Esophagus squamous epithelium (tissue), 5 donors: ENCODE results near the gene CACNA1H. TPM values are rescaled to one million over a fixed set of nuclear protein-coding genes. Genes with fewer than 3 reads are reported as not detected.
"Not testable (repeated sequence)": the region's sequence is repeated elsewhere in the genome, so short reads cannot be mapped to it uniquely, and the experiment has no call there.

Source experiments
- DNase-seq: peaks from one replicate; lab custom pipeline; 2025; lab: John Stamatoyannopoulos, UW
- H3K27ac ChIP-seq, 4 donors: fragments of 200-600 bp; sonication (generic); one replicate each; pipeline ENCODE4 v1.5.1; 2016 to 2019; ENCODE audit warnings: mild to moderate bottlenecking in 1 of 4
- H3K27me3 ChIP-seq, 4 donors: fragments of 200-600 bp; sonication (generic); 1 replicate in 3 of 4; 2 replicates in 1 of 4; pipeline versions ENCODE4 v1.5.1 to v1.6.0; 2017 to 2021; ENCODE audit warnings: antibody characterized with exemption in 1 of 4
- H3K36me3 ChIP-seq, 3 donors: fragments of 200-600 bp; sonication (generic); one replicate each; pipeline ENCODE4 v1.5.1; 2016 to 2019
- H3K4me1 ChIP-seq, 3 donors: fragments of 200-600 bp; sonication (generic); one replicate each; pipeline ENCODE4 v1.5.1; 2017 to 2019
- H3K4me3 ChIP-seq, 4 donors: fragments of 200-600 bp; sonication (generic); 1 replicate in 3 of 4; 2 replicates in 1 of 4; pipeline ENCODE4 v1.5.1; 2016 to 2019; ENCODE audit warnings: mild to moderate bottlenecking in 2 of 4, moderate library complexity in 1 of 4
- H3K9me3 ChIP-seq, 3 donors: fragments of 200-600 bp; sonication (generic); one replicate each; pipeline ENCODE4 v1.5.1; 2016 to 2019
- CTCF ChIP-seq, 6 experiments: fragments of 450-650 bp in 4 of 6; fragments of 200-600 bp in 2 of 6; sonication (generic) in 2 of 6; IDR thresholded peaks; one replicate each; pipeline ENCODE4 v1.5.1; 2016 to 2019; ENCODE audit warnings: antibody characterized with exemption in 6 of 6, mild to moderate bottlenecking in 4 of 6, moderate library complexity in 4 of 6
- POLR2A ChIP-seq, 4 donors: fragments of 450-650 bp; IDR thresholded peaks; one replicate each; pipeline ENCODE4 v1.6.1; 2017; ENCODE audit warnings: antibody characterized with exemption in 4 of 4, mild to moderate bottlenecking in 4 of 4, moderate library complexity in 3 of 4
- WGBS, 2 donors: methylation state at CpG; one replicate each; pipeline ENCODE4 v1.1.5; 2018; 5-methylcytosine and 5-hydroxymethylcytosine counted together
- intact Hi-C: fragments of 100-400 bp; cut with DNase I; formaldehyde crosslinking; loops from one replicate; pipeline ENCODE4 v1.15.0; 2022
- total RNA-seq, 4 donors: library from RNA; depleted of rRNA; stranded (reverse); fragments of >200 nt; gene quantifications; one replicate each; pipeline ENCODE4 v1.1.0, GENCODE V29; 2016
- donor health status: DM: yes; HTN: yes; CAD: no.

The CACNA1H gene
- total RNA-seq, 4 donors from 2014 or later = 1.7 to 14.7 (median 5.6) TPM

- intact Hi-C loops = no loop called here
These were observed 72.1 kb downstream of the CACNA1H start, which contains the start of gene TPSG1 for GRCh38 chr16:1225051-1225451. Gene TPSG1 (minus strand): TSS chr16:1225268. CDS start chr16:1225252, 16 bp downstream.

GRCh38 chr16:1225728-1226311 lies 72.9 kb downstream of the CACNA1H start:
- H3K36me3 ChIP-seq, H3K4me3 ChIP-seq, H3K4me1 ChIP-seq, H3K9me3 ChIP-seq, intact Hi-C loops, DNase-seq: not testable (repeated sequence)
- H3K27me3 ChIP-seq = peaks cover 0 to 21% (median 0%) of the 10 kb centered on the region in 4 donors
- peak overlapping the region in 1 of 4 donors; percentile 14 for H3K27ac ChIP-seq
- 60% methylated on average over 2 of the region's 24 CpGs; no CpG with 5 or more reads in 1 of the 2 donors for WGBS, 2 donors

More at GRCh38 chr16:1225051-1225451, 72.1 kb downstream of the CACNA1H start, which contains the start of gene TPSG1:
- Histone ChIP-seq H3K27me3 (peaks cover 0 to 15% (median 0%) of the 10 kb centered on the region in 4 donors), H3K36me3 (no peaks in the 10 kb centered on the region), H3K4me3 (no peak within 1 kb of the TSS), H3K4me1 (no peaks in the 10 kb centered on the region), H3K9me3 (no peaks in the 10 kb centered on the region), H3K27ac (peak within 1 kb of the TSS in 2 of 4 donors; percentile 14 to 17)
- DNase-seq = no peak
- TF ChIP-seq CTCF (IDR thresholded peaks at IDR 0.05) (no peak), POLR2A (IDR thresholded peaks at IDR 0.05) (no peak)
- 24% methylated on average over 4 of the region's 10 CpGs; no CpG with 5 or more reads in 1 of the 2 donors for WGBS, 2 donors

GRCh38 chr16:1226692-1227091 lies 73.8 kb downstream of the CACNA1H start:
- WGBS, 2 donors = no CpG with 5 or more reads among the region's 14 CpGs

GRCh38 chr16:1228227-1228626 lies 75.3 kb downstream of the CACNA1H start:
- no CpG with 5 or more reads among the region's 7 CpGs for WGBS, 2 donors

More at GRCh38 chr16:1226692-1227091, 73.8 kb downstream of the CACNA1H start:
- H3K36me3 ChIP-seq, H3K4me3 ChIP-seq, DNase-seq, H3K9me3 ChIP-seq, H3K4me1 ChIP-seq, H3K27ac ChIP-seq, intact Hi-C loops: not testable (repeated sequence)
- H3K27me3 ChIP-seq = peaks cover 0 to 22% (median 0%) of the 10 kb centered on the region in 4 donors

GRCh38 chr16:1229476-1229875 lies 76.6 kb downstream of the CACNA1H start:
- H3K4me3 ChIP-seq, intact Hi-C loops: not testable (repeated sequence)
- no CpG with 5 or more reads among the region's 13 CpGs for WGBS, 2 donors

More at GRCh38 chr16:1228227-1228626, 75.3 kb downstream of the CACNA1H start:
- H3K36me3 ChIP-seq, intact Hi-C loops, DNase-seq, H3K27ac ChIP-seq, H3K4me1 ChIP-seq, H3K4me3 ChIP-seq, H3K9me3 ChIP-seq: not testable (repeated sequence)
- H3K27me3 ChIP-seq = peaks cover 0 to 22% (median 0%) of the 10 kb centered on the region in 4 donors

GRCh38 chr16:1230084-1230470 lies 77.2 kb downstream of the CACNA1H start, which contains the start of gene TPSB2:
Gene TPSB2 (minus strand): TSS chr16:1230184. CDS start chr16:1229951, 233 bp downstream.
- H3K4me1 ChIP-seq, H3K36me3 ChIP-seq, H3K27ac ChIP-seq, intact Hi-C loops, H3K9me3 ChIP-seq, DNase-seq, H3K4me3 ChIP-seq: not testable (repeated sequence)
- no CpG with 5 or more reads among the region's 11 CpGs for WGBS, 2 donors
- peaks cover 0 to 15% (median 0%) of the 10 kb centered on the region in 4 donors for H3K27me3 ChIP-seq

More at GRCh38 chr16:1229476-1229875, 76.6 kb downstream of the CACNA1H start:
- not testable (repeated sequence) for DNase-seq, H3K36me3 ChIP-seq, H3K4me1 ChIP-seq, H3K27ac ChIP-seq, H3K9me3 ChIP-seq
- peaks cover 0 to 21% (median 0%) of the 10 kb centered on the region in 4 donors for H3K27me3 ChIP-seq

- H3K27ac ChIP-seq, H3K9me3 ChIP-seq, H3K4me3 ChIP-seq, H3K4me1 ChIP-seq, H3K36me3 ChIP-seq, DNase-seq, intact Hi-C loops: not testable (repeated sequence)
- 60% methylated on average over 1 of the region's 17 CpGs; no CpG with 5 or more reads in 1 of the 2 donors for WGBS, 2 donors
- H3K27me3 ChIP-seq = peaks cover 0 to 10% (median 0%) of the 10 kb centered on the region in 4 donors
These were observed 77.7 kb downstream of the CACNA1H start for GRCh38 chr16:1230471-1231212.

GRCh38 chr16:1231301-1231700 lies 78.4 kb downstream of the CACNA1H start:
- H3K27ac ChIP-seq, DNase-seq, H3K4me1 ChIP-seq, H3K4me3 ChIP-seq, H3K9me3 ChIP-seq, intact Hi-C loops, H3K36me3 ChIP-seq, H3K27me3 ChIP-seq: not testable (repeated sequence)
- WGBS, 2 donors = no CpG with 5 or more reads among the region's 7 CpGs

GRCh38 chr16:1232049-1232748 lies 79.3 kb downstream of the CACNA1H start:
- DNase-seq, intact Hi-C loops, H3K4me3 ChIP-seq, H3K27me3 ChIP-seq, H3K36me3 ChIP-seq, H3K27ac ChIP-seq, H3K9me3 ChIP-seq, H3K4me1 ChIP-seq: not testable (repeated sequence)
- no CpG with 5 or more reads among the region's 47 CpGs for WGBS, 2 donors

- no CpG with 5 or more reads among the region's 29 CpGs for WGBS, 2 donors
- H3K4me3 ChIP-seq, H3K27ac ChIP-seq, H3K9me3 ChIP-seq, H3K36me3 ChIP-seq, intact Hi-C loops, DNase-seq, H3K4me1 ChIP-seq, H3K27me3 ChIP-seq: not testable (repeated sequence)
These were observed 83.8 kb downstream of the CACNA1H start for GRCh38 chr16:1236659-1237058.
